GM13977 (cell line): ENCODE data around the gene PDIA5.

Experiments used
- DNase-seq: peaks from one replicate; pipeline ENCODE4 v3.0.0; 2012; ENCODE audit warnings: low spot score
- in situ Hi-C: fragments of 300-500 bp; cut with MboI; formaldehyde crosslinking; loops from one replicate; pipeline ENCODE4 v1.12.0; 2022; ENCODE audit warnings: low sequenced_read_pairs, low pct_unique_long_range_greater_than_20kb, mixed read lengths, inconsistent platforms; ENCODE audit not compliant: unreplicated experiment
- TF ChIP-seq, protein P1 (sequence below): IDR thresholded peaks from 2 replicates; pipeline ENCODE4 v1.5.1; 2012; ENCODE audit warnings: mild to moderate bottlenecking, control low read depth; ENCODE audit not compliant: insufficient read depth; ENCODE audit errors: extremely low read depth, missing control alignments

PDIA5 gene

DNA sequence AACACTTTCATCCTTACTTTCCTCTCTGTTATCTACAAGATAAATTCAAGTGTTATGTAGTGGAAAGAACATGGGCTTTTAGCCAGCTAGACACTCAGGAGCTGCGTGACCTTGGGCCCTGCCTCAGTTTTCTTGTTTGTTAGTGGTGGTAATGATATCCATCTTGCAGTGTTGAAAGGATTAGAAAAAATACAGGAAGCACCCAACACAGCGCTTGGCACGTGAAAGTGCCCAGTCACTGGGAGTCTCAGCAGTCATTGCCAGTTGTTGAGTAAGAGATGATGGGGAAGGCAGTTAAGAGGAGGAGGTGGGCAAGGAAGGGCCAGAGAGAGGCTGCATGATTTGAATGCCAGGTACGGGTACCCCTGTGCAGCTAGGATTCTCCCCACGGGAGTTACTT lies 5.3 kb downstream of the PDIA5 start:
- no peak for DNase-seq
- TF ChIP-seq, protein P1, sequence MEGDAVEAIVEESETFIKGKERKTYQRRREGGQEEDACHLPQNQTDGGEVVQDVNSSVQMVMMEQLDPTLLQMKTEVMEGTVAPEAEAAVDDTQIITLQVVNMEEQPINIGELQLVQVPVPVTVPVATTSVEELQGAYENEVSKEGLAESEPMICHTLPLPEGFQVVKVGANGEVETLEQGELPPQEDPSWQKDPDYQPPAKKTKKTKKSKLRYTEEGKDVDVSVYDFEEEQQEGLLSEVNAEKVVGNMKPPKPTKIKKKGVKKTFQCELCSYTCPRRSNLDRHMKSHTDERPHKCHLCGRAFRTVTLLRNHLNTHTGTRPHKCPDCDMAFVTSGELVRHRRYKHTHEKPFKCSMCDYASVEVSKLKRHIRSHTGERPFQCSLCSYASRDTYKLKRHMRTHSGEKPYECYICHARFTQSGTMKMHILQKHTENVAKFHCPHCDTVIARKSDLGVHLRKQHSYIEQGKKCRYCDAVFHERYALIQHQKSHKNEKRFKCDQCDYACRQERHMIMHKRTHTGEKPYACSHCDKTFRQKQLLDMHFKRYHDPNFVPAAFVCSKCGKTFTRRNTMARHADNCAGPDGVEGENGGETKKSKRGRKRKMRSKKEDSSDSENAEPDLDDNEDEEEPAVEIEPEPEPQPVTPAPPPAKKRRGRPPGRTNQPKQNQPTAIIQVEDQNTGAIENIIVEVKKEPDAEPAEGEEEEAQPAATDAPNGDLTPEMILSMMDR: no peak
- in situ Hi-C loops: no loop called here

DNA sequence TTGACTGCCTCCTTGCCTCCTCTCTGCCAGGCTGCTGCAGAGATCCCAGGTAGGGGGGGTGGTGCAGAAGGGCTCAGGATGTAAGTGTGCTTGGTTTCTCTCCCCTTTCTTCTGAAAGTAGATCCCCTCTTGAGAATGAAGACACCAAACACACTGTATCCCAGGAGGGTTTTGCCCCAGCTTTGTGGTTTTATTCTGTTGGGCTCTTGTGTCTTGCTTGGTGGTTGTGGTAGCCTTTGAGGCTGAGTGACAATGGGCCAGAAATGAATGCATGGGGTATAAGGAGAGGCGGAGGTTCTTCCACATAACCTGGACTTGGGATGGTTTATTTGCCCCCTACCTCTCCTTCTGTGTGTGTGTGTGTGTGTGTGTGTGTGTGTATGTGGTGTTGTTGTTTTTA lies 5.7 kb downstream of the PDIA5 start:
- in situ Hi-C loops: no loop called here
- TF ChIP-seq, protein P1: no peak
- no peak for DNase-seq

DNA sequence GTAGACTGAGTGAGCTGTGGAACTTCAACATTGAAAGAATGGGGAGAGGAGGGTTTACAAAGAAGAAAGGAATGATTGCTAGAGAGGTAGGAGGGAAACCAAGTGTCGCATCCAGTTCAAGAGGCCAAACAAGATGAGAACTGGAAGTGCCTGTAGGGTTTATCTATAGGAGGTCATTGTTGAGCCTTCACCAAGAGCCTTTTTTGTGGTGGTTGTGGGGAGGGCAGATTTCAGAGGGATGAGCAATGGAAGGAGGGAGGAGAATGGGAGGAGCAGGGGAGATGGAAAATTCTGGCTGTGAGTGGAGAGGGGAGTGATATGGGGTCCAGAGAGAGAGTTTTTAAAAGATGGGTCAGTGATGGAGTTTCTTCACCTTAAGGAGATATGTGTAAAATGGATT lies 8.5 kb downstream of the PDIA5 start:
- in situ Hi-C loops: no loop called here
- no peak for DNase-seq

DNA sequence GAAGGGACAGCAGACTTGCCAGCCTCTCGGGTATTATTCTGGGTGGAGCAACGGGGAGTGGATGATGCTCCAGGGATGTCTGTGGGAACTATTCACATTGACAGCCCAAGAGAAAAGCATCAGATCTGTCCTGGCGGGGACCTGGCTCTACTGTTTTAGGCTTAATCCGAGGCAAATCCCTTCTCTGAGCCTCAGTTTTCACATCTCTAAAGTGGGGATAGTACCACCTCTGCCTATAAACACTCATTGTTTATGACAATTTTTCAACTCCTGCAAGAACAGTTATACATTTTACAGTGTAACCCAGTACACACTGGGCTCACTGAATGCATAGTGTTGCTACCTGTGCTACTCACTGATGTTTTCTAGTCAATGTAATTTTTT lies 9.3 kb downstream of the PDIA5 start:
- TF ChIP-seq, protein P1: no peak
- DNase-seq: no peak
- in situ Hi-C loops: no loop called here

More for the DNA sequence above, 8.5 kb downstream of the PDIA5 start:
- TF ChIP-seq, protein P1: no peak

DNA sequence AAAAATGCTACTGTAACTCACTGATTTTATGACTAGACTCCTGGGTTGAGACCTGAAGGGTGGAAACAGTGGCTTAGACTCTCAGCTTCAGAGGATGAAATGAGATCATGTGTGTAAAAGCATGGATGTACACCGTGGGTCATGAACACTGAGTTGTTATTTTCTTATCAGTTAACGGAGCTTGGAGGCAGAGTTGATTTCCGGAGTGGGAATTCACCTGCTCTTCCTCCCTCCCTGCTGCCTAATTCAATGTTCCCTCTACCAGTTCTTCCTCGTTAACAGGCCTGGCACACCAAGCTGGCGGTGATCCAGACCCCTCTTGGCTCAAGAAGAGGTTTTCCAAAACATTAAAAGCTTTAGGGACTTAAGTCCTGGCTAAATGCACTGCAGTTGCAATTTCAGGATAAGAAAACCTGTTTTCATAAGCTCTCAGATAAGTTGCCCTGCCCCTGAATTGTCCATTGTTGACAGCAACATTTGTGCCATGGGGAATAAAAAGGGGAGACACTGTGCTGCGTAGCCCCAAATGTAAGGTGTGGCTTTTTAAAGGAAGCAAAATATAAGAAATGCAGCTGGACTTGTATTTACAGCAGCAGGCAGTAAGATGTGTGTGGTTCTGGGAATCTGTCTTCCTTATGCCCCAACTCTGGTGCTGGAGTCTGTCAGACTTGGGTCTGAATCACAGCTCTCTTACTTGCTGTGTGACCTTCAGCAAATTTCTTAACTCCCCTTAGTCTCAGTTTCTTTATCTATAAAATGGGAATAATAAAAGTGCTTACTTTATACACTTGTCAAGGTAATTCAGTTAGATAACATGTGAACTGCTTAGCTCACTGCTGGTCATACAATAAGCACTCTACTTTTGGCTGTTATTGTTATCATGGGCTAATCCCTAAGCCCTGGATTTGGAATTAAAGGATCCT lies 9.9 kb downstream of the PDIA5 start:
- TF ChIP-seq, protein P1: no peak
- in situ Hi-C loops: no loop called here
- no peak for DNase-seq

DNA sequence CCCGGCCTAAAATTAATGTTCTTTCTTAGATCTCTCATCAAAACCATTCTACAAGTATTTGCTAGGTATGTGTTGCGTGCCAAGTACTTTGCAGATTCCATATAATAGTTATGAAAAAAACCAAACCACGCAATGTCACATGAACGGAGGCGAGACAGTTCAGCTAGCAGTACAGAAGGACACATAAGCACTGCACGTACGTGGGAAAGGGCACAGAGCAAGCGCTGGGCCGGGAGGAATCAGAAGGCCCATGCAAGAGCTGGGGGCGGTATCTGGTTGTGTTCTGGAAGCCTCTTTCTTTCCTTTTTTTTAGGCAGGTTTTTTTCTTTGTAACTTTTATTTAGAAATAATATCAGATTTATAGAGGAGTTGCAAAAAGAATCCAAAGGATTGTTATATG lies 11.3 kb downstream of the PDIA5 start:
- TF ChIP-seq, protein P1: no peak
- DNase-seq: no peak
- in situ Hi-C loops: no loop called here
